Measurements from ENCODE around the gene VPS13C.

Gene VPS13C

DNA sequence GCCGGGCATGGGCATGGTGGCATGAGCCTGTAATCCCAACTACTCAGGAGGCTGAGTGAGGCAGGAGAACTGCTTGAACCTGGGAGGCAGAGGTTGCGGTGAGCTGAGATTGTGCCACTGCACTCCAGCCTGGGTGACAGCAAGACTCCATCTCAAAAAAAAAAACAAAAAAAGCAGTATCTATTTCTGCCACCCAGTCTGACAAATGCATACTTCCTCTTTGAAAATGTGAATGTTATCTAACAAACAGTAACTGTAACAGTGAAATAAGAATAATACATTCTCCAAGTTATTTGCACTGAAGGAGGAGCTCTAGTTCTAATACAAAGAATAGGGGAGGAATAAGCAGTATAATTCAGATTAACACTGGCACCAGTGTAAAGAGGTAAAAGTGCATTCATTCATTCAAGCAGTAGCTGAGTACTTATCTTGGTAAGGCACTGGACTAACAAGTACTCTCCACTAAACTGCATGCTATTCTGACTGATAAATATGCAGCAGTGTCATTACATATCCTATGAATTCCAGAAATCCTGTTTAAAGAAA lies 12.9 kb downstream of the VPS13C start:
- no peak for TF ChIP-seq CTCF (conservative IDR thresholded peaks at IDR 0.05; ENCODE audit: low read length)
- no peak for DNase-seq (ENCODE audit: low read depth)
- no peak overlapping the region for H3K4me3 ChIP-seq (ENCODE audit: low read length)

DNA sequence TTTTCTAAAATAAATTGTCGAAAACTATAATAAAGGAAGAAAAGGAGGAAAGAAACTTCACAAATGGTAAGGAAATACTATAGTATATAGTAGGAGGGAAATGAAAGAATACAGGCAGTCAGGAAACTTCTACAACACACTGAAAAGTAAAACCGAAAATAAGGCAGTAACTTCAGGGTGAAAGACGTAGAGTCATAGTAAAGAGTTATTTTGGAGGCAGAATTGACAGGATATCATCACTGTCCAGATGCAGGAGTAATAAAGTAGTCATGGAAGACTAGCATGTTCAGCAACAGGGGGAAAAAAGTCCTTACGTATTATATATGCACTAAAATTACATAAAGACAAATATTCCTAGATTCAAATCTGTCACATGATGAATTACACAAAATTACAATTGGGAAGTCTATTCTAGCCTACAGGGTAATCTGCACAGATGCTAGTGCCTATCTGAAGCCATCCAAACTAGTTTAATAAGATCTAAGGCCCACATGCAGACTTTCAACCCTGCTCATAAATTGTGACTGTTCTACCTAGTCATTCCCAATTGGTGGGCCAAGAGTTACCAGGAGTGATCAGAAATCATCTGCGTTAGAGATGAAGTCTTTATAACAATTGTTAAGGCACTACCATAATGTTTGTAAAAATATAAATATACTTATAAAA lies 14.0 kb downstream of the VPS13C start:
- DNase-seq (ENCODE audit: low read depth): no peak
- TF ChIP-seq CTCF (conservative IDR thresholded peaks at IDR 0.05; ENCODE audit: low read length): no peak
- H3K4me3 ChIP-seq (ENCODE audit: low read length): no peak overlapping the region

- no peak overlapping the region for H3K4me3 ChIP-seq (ENCODE audit: low read length)
- peak; percentile 80 for DNase-seq (ENCODE audit: low read depth)
- TF ChIP-seq CTCF (conservative IDR thresholded peaks at IDR 0.05; ENCODE audit: low read length): no peak
Measured at GRCh38 chr15:62035256-62035924, 24.9 kb downstream of the VPS13C start.

DNA sequence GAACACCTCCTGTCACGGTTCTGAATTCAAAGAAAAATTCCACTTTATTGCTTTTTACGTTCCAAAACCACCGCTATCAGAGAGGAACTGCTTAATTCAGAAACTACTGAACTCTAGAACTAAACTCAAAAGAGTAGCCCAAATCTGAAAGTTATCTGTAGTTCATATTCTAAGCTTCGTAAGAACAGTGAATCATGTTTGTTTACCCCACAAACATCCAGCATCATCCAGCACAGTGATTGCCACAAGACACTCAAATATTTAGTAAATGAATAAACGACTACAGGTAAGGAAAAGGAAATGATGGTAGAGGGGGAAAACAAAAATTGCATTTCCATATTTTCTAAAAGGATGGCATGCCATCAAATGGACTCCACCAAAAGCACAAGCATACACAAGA lies 32.3 kb downstream of the VPS13C start:
- TF ChIP-seq CTCF (conservative IDR thresholded peaks at IDR 0.05; ENCODE audit: low read length): no peak
- no peak overlapping the region for H3K4me3 ChIP-seq (ENCODE audit: low read length)
- DNase-seq (ENCODE audit: low read depth): no peak

DNA sequence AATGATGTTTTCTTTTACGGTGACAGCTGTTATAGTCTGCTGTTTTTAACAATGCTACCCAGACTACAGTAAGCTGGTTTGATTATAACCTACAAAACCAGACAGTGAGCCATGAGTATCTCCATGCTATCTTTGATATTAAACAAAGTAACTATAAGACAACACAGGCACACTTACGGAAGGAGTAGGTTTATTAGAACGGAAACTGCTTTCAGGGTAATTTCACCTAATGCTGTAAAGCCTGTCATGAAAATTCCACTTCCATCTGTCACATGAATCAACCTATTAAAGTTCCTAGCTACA lies 33.0 kb downstream of the VPS13C start:
- TF ChIP-seq CTCF (conservative IDR thresholded peaks at IDR 0.05; ENCODE audit: low read length): no peak
- DNase-seq (ENCODE audit: low read depth): no peak
- no peak overlapping the region for H3K4me3 ChIP-seq (ENCODE audit: low read length)

GRCh38 chr15:62026487-62027262 lies 33.6 kb downstream of the VPS13C start:
- no peak overlapping the region for H3K4me3 ChIP-seq (ENCODE audit: low read length)
- TF ChIP-seq CTCF (conservative IDR thresholded peaks at IDR 0.05; ENCODE audit: low read length): no peak
- DNase-seq (ENCODE audit: low read depth): no peak

Data from AG10803 (cell line).